Right atrium auricular region (tissue), 2 donors: ENCODE measurements around the gene SOX21. TPM values are rescaled to one million over a fixed set of nuclear protein-coding genes. Genes with fewer than 3 reads are reported as not detected.

Source experiments
- DNase-seq: peaks from one replicate; pipeline ENCODE4 v3.0.0-alpha.2; 2019; ENCODE audit warnings: low spot score
- H3K27ac ChIP-seq, 2 donors: fragments of 200-600 bp; sonication (generic); 1 replicate in 1 of 2; 2 replicates in 1 of 2; pipeline ENCODE4 v1.5.1; 2016 to 2019
- H3K27me3 ChIP-seq, 2 donors: fragments of 200-600 bp; sonication (generic); one replicate each; pipeline versions ENCODE4 v1.5.1 to v1.6.0; 2017 to 2019
- H3K36me3 ChIP-seq: fragments of 200-600 bp; sonication (generic); one replicate; pipeline ENCODE4 v1.5.1; 2016
- H3K4me1 ChIP-seq, 2 donors: fragments of 200-600 bp; sonication (generic); one replicate each; pipeline versions ENCODE4 v1.5.1 to v1.6.0; 2017 to 2019
- H3K4me3 ChIP-seq, 2 donors: fragments of 200-600 bp; sonication (generic); 1 replicate in 1 of 2; 2 replicates in 1 of 2; pipeline ENCODE4 v1.5.1; 2017 to 2019; ENCODE audit warnings: mild to moderate bottlenecking in 1 of 2, moderate library complexity in 1 of 2
- H3K9me3 ChIP-seq, 2 donors: fragments of 200-600 bp; sonication (generic); one replicate each; pipeline ENCODE4 v1.5.1; 2019
- CTCF ChIP-seq, 2 donors: fragments of 200-600 bp; sonication (generic); IDR thresholded peaks; one replicate each; pipeline ENCODE4 v1.5.1; 2019; ENCODE audit warnings: antibody characterized with exemption in 2 of 2
- total RNA-seq, 2 donors: library from RNA; depleted of rRNA; stranded (reverse); fragments of >200 nt; gene quantifications; one replicate each; pipeline ENCODE4 v1.1.0, GENCODE V29; 2016

SOX21 gene
- total RNA-seq, 2 donors from 2014 or later = not detected

- no peak for DNase-seq
- no peaks in the 10 kb centered on the region for H3K36me3 ChIP-seq
- peak overlapping the region in 1 of 2 donors; percentile 11 for H3K4me3 ChIP-seq
- H3K27me3 ChIP-seq = peaks cover 61 to 76% of the 10 kb centered on the region in 2 donors
- H3K9me3 ChIP-seq = no peaks in the 10 kb centered on the region
- H3K27ac ChIP-seq = no peak overlapping the region
- H3K4me1 ChIP-seq = peaks cover 0 to 20% of the 10 kb centered on the region in 2 donors
- TF ChIP-seq CTCF (IDR thresholded peaks at IDR 0.05) = no peak
These were observed 5.4 kb downstream of the SOX21 start for GRCh38 chr13:94706843-94707399.

- Histone ChIP-seq H3K4me1 (peaks cover 0 to 16% of the 10 kb centered on the region in 2 donors), H3K27me3 (peaks cover 61 to 76% of the 10 kb centered on the region in 2 donors)
These were observed 6.1 kb downstream of the SOX21 start for GRCh38 chr13:94706101-94706842.

GRCh38 chr13:94705081-94706030 is 7.0 kb downstream of the SOX21 start:
- no peak overlapping the region for H3K27ac ChIP-seq
- H3K36me3 ChIP-seq = no peaks in the 10 kb centered on the region
- H3K4me1 ChIP-seq = peaks cover 0 to 7% of the 10 kb centered on the region in 2 donors
- peaks cover 55 to 69% of the 10 kb centered on the region in 2 donors for H3K27me3 ChIP-seq
- H3K4me3 ChIP-seq = no peak overlapping the region
- no peaks in the 10 kb centered on the region for H3K9me3 ChIP-seq
- no peak for DNase-seq
- TF ChIP-seq CTCF (IDR thresholded peaks at IDR 0.05) = no peak

More at GRCh38 chr13:94706101-94706842, 6.1 kb downstream of the SOX21 start:
- Histone ChIP-seq H3K4me3 (no peak overlapping the region), H3K9me3 (no peaks in the 10 kb centered on the region), H3K36me3 (no peaks in the 10 kb centered on the region), H3K27ac (no peak overlapping the region)
- no peak for TF ChIP-seq CTCF (IDR thresholded peaks at IDR 0.05)
- no peak for DNase-seq

- Histone ChIP-seq H3K27me3 (peaks cover 51 to 61% of the 10 kb centered on the region in 2 donors), H3K9me3 (no peaks in the 10 kb centered on the region), H3K27ac (no peak overlapping the region), H3K4me1 (peaks cover 0 to 6% of the 10 kb centered on the region in 2 donors), H3K36me3 (no peaks in the 10 kb centered on the region), H3K4me3 (no peak overlapping the region)
- no peak for TF ChIP-seq CTCF (IDR thresholded peaks at IDR 0.05)
- DNase-seq = no peak
These were observed 7.8 kb downstream of the SOX21 start for GRCh38 chr13:94704377-94705080.

- no peak for DNase-seq
- Histone ChIP-seq H3K27ac (no peak overlapping the region), H3K27me3 (peaks cover 44 to 54% of the 10 kb centered on the region in 2 donors), H3K4me1 (peaks cover 0 to 6% of the 10 kb centered on the region in 2 donors), H3K9me3 (no peaks in the 10 kb centered on the region), H3K4me3 (no peak overlapping the region), H3K36me3 (no peaks in the 10 kb centered on the region)
- no peak for TF ChIP-seq CTCF (IDR thresholded peaks at IDR 0.05)
These were observed 8.5 kb downstream of the SOX21 start for GRCh38 chr13:94703721-94704314.
